GM13977 (cell line): Measurements from ENCODE around the gene OPCML.

Source experiments
- DNase-seq: peaks from one replicate; pipeline ENCODE4 v3.0.0; 2012; ENCODE audit warnings: low spot score
- in situ Hi-C: fragments of 300-500 bp; cut with MboI; formaldehyde crosslinking; loops from one replicate; pipeline ENCODE4 v1.12.0; 2022; ENCODE audit warnings: low sequenced_read_pairs, low pct_unique_long_range_greater_than_20kb, mixed read lengths, inconsistent platforms; ENCODE audit not compliant: unreplicated experiment
- TF ChIP-seq, protein P1 (sequence below): IDR thresholded peaks from 2 replicates; pipeline ENCODE4 v1.5.1; 2012; ENCODE audit warnings: mild to moderate bottlenecking, control low read depth; ENCODE audit not compliant: insufficient read depth; ENCODE audit errors: extremely low read depth, missing control alignments

OPCML gene

DNA sequence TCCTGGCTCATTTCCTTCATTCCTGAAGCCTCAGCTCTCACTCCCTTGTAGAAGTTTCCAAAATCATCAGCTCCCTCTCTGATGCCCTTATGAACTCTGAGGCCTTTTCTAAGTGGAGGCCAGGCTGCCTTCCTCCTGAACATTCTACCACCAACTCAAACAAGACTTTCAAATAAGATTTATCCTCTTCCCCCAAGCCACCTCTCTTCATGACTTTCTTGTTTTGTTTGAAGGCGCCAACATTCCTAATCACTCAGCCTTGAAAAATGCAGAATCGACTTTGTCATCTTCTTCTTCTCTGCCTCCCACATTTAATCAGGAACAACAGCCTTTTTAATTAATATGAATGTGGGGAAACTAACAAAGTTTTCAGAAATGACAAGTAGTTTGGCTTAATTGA lies 927.9 kb downstream of the OPCML start:
- TF ChIP-seq, protein P1, sequence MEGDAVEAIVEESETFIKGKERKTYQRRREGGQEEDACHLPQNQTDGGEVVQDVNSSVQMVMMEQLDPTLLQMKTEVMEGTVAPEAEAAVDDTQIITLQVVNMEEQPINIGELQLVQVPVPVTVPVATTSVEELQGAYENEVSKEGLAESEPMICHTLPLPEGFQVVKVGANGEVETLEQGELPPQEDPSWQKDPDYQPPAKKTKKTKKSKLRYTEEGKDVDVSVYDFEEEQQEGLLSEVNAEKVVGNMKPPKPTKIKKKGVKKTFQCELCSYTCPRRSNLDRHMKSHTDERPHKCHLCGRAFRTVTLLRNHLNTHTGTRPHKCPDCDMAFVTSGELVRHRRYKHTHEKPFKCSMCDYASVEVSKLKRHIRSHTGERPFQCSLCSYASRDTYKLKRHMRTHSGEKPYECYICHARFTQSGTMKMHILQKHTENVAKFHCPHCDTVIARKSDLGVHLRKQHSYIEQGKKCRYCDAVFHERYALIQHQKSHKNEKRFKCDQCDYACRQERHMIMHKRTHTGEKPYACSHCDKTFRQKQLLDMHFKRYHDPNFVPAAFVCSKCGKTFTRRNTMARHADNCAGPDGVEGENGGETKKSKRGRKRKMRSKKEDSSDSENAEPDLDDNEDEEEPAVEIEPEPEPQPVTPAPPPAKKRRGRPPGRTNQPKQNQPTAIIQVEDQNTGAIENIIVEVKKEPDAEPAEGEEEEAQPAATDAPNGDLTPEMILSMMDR = no peak
- DNase-seq = no peak
- in situ Hi-C loops = no loop called here

DNA sequence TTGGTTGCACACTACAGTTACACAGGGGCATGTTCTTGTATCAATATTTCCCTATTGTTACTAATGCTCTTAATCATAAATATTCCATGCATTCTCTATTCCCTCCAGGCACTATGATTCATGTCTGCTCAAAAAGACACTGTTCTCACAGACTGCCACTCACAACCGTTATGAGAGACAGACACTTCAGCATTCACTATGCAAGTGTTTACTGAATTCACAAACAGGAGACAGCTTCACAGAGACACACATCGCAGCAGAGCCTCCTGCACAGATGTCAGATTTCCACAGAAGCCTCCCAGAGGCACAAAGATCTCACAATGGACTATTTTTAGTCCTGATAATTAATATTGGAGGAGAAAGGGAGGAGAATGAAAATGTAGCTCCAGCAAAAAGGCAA lies 930.4 kb downstream of the OPCML start:
- in situ Hi-C loops = no loop called here
- TF ChIP-seq, protein P1 = no peak

DNA sequence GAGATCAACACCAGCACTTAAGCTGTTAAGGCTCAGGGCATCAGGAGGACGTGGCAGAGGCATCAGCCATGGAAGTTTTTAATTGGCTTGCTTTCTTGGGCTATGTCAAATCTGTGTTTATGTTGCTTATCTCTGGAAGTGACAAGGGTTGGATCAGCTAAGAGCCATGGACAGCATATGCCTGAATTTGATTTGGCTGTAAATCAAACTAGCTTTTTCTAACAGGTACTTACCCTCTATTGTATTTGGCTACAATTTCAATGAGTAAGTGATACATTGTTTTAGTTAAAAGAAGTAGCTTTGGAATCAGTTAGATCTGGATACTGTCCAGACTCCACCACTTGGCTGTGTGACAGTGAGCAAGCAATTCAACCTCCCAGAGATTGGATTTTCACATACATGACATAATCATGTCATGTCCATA lies 936.6 kb downstream of the OPCML start:
- TF ChIP-seq, protein P1 = no peak
- in situ Hi-C loops = no loop called here
- DNase-seq = no peak

More for the DNA sequence above, 930.4 kb downstream of the OPCML start:
- DNase-seq = no peak

DNA sequence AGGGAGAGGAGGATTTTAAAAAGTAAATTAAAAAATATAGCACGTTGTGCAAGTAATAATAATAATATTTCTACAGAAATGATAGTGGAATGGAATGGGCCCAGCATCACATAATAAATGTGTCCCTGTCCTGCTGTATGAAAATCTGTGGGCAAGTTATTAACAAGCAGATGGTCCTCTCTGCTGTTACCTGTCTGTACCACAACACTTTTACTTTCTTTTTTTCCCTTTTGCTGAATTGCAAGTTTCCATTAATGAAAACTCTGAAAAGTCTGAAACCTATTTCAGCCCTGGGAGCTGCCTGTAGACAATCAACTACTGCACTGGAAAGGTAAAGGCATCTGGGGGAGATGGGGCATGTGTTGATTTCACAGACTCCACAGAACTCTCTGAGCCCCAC lies 937.1 kb downstream of the OPCML start:
- in situ Hi-C loops = no loop called here
- TF ChIP-seq, protein P1 = no peak

DNA sequence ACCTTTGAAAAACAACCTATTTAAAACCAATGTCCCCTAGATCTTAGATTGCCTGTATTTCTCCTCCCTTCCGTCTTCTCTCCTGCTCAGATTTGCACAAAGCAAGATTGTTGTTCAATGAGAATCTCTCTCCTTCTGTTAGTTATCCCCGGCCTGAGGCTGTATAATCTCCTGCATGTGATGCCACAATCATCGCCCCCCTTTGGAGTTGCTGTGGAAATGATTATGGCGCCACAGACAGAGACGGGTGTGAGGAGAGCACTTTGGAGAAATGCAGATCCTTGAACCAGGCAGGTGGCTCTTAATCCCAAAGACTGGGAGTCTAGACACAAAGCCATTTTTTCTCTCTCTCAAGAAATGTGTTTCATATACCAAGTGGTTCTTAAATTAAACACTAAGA lies 941.3 kb downstream of the OPCML start:
- in situ Hi-C loops = no loop called here
- DNase-seq = no peak
- TF ChIP-seq, protein P1 = no peak

More for the DNA sequence above, 937.1 kb downstream of the OPCML start:
- no peak for DNase-seq

DNA sequence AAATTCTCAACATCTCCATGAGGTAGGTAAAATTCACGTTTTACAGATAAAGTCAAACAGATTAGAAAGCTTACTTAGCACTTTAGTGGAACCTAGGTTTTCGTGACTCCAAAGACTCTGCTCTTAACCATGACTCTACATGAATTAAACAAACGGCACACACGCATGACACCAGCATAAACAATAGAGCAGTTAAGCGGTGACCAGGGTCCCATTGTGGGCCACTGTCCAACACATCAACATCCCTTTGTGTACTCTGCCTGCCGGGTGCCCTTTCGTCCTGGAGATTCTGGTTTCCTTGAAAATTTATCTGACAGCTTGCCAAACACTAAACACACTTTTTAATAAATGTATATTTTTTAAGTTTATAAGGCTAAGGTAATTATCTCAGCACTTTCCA lies 941.7 kb downstream of the OPCML start:
- TF ChIP-seq, protein P1 = no peak
- no peak for DNase-seq
- in situ Hi-C loops = no loop called here

DNA sequence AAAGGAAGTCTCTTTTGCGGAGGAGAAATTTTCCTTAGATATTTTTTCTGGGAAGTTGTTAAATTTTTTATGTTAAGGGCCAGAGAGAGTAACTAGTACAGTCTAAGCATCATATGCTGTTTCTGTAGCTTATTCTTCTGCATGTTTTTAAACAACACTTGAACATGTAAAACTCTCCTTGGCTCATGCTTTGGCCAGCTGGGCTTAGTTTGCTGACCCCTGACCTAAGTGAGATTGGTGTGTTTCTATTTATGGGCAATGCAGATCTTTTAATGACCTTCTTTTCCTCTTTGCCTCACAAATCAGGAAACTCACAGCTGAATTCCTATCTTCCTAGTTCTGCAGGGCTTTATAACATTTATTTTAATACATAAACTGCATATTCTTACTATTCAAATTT lies 942.5 kb downstream of the OPCML start:
- TF ChIP-seq, protein P1 = no peak
- no peak for DNase-seq
- in situ Hi-C loops = no loop called here
